ENCODE data around the gene RIPK4.

DNA sequence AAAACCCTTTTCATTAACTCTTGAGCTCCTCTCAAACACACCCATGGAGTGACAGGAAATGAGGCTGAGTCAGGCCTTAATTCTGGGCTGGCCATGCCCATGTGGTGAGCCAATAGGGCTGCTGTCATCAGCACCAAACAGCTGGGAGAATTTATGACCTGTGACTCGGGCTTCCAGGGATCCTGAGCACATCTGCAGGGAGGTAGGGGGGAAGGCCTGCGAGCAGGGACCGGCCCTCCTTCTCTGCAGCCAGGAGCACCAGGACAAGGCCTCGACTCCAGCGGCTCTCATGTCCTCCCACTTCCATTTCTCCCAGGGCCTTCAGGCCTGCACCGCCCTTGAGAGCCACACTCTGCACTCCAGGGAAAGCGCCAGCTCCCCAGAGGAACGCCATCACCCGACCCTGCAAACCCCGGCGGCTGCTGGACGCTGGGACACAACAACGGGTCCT is 14.6 kb downstream of the RIPK4 start:
- TF ChIP-seq, protein P1, sequence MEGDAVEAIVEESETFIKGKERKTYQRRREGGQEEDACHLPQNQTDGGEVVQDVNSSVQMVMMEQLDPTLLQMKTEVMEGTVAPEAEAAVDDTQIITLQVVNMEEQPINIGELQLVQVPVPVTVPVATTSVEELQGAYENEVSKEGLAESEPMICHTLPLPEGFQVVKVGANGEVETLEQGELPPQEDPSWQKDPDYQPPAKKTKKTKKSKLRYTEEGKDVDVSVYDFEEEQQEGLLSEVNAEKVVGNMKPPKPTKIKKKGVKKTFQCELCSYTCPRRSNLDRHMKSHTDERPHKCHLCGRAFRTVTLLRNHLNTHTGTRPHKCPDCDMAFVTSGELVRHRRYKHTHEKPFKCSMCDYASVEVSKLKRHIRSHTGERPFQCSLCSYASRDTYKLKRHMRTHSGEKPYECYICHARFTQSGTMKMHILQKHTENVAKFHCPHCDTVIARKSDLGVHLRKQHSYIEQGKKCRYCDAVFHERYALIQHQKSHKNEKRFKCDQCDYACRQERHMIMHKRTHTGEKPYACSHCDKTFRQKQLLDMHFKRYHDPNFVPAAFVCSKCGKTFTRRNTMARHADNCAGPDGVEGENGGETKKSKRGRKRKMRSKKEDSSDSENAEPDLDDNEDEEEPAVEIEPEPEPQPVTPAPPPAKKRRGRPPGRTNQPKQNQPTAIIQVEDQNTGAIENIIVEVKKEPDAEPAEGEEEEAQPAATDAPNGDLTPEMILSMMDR (conservative IDR thresholded peaks at IDR 0.05; ENCODE audit: low read depth, low read length) = no peak
- no peak for TF ChIP-seq EZH2 (IDR thresholded peaks at IDR 0.05; ENCODE audit: low read length, unreplicated experiment)
- TF ChIP-seq EZH2phosphoT487 (IDR thresholded peaks at IDR 0.05; ENCODE audit: borderline replicate concordance, low read length) = no peak
